Measurements from ENCODE around the gene SAV1.
"Not testable (repeated sequence)": the region's sequence is repeated elsewhere in the genome, so short reads cannot be mapped to it uniquely, and the experiment has no call there.

Gene SAV1

DNA sequence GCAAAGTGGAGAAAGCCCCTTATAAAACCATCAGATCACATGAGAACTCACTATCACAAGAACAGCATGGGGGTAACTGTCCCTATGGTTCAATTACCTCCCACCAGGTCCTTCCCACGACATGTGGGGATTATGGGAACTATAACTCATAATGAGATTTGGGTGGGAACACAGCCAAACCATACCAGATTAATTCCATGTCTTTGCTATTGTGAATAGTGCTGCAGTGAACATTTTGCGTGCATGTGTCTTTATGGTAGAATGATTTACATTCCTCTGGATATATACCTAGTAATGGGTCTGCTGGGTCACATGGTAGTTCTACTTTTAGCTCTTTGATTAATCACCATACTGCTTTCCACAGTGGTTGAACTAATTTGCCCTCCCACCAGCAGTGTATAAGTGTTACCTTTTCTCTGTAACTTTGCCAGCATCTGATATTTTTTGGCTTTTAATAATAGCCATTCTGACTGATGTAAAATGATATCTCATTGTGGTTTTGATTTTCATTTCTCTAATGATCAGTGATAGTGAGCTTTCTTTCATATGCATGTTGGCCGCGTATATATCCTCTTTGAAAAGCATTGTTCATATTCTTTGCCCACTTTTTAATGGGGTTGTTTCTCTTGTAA lies 29.7 kb upstream of the SAV1 start:
- TF ChIP-seq, protein P1, sequence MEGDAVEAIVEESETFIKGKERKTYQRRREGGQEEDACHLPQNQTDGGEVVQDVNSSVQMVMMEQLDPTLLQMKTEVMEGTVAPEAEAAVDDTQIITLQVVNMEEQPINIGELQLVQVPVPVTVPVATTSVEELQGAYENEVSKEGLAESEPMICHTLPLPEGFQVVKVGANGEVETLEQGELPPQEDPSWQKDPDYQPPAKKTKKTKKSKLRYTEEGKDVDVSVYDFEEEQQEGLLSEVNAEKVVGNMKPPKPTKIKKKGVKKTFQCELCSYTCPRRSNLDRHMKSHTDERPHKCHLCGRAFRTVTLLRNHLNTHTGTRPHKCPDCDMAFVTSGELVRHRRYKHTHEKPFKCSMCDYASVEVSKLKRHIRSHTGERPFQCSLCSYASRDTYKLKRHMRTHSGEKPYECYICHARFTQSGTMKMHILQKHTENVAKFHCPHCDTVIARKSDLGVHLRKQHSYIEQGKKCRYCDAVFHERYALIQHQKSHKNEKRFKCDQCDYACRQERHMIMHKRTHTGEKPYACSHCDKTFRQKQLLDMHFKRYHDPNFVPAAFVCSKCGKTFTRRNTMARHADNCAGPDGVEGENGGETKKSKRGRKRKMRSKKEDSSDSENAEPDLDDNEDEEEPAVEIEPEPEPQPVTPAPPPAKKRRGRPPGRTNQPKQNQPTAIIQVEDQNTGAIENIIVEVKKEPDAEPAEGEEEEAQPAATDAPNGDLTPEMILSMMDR (IDR thresholded peaks at IDR 0.05; ENCODE audit: extremely low read depth, missing control alignments) = no peak
- no peak for DNase-seq (ENCODE audit: low spot score)

DNA sequence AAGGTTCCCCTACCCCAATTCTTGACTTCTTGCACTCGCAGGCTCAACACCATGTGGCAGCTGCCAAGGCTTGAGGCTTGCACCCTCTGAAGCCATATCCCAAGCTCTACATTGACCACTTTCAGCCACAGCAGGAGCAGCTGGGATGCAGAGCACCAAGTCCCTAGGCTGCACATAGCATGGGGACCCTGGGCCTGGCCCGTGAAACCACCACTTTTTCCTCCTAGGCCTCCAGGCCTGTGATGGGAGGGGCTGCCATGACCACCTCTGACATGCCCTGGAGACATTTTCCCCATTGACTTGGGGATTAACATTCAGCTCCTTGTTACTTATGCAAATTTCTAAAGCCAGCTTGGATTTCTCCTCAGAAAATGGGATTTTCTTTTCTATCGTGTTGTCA lies 26.2 kb upstream of the SAV1 start:
- DNase-seq (ENCODE audit: low spot score) = not testable (repeated sequence)

DNA sequence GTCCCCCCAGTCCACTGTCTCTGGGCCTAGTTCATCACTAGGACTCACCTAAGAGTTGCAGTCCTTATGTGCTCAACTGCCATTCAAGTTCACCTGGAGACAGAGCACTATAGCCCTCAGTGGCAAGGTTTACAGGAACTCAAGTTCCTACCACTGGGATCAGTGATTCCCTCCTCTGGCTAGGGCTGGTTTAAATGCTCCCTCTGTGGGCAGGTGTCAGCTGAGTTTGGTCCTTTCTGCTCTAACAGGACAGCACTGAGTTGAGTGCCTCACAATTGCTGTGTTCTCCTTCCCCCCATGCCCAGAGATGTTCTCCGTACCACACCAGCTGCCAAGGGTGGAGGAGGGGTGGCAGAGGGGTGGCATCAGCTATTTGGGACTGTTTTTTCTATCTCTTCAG lies 20.8 kb upstream of the SAV1 start:
- DNase-seq (ENCODE audit: low spot score) = no peak
- TF ChIP-seq, protein P1 (IDR thresholded peaks at IDR 0.05; ENCODE audit: extremely low read depth, missing control alignments) = no peak

DNA sequence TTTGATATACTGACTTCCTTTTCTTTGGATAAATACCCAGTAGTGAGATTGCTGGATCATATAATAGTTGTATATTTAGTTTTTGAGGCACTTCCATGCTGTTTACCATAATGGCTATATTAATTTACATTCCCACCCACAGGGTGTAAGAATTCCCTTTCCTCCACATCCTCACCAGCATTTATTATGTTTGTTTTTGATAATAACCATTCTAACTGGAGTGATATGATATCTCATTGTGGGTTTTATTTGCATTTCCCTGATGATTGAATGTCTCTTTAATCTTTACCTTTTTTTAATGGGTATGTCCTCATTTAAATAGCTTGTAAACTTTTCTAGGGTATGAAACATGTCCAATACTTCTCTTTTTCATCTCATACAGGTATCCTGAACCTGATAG lies 11.6 kb upstream of the SAV1 start:
- TF ChIP-seq, protein P1 (IDR thresholded peaks at IDR 0.05; ENCODE audit: extremely low read depth, missing control alignments) = no peak
- DNase-seq (ENCODE audit: low spot score) = no peak

DNA sequence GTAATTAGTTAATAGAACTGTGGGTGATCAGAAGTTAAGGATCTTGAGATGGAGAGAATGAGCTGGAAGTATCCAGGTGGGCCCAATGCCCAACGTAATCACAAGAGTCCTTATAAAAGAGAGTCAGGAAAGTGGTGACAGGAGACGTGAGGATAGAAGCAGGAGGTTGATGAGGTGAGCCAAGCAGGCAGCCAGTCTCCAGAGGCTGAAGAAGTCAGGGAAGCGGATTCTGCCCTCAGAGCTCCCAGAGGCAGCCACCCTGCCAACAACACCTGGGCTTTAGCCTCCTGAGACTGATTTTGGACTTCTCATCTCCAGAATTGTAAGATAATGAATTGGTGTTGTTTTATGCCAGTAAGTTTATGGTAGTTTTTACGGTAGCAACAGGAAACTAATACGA lies 10.1 kb upstream of the SAV1 start:
- no peak for DNase-seq (ENCODE audit: low spot score)
- TF ChIP-seq, protein P1 (IDR thresholded peaks at IDR 0.05; ENCODE audit: extremely low read depth, missing control alignments) = no peak

GRCh38 chr14:50677527-50678063 lies 9.5 kb upstream of the SAV1 start:
- TF ChIP-seq, protein P1 (IDR thresholded peaks at IDR 0.05; ENCODE audit: extremely low read depth, missing control alignments) = no peak
- peak; percentile 38 for DNase-seq (ENCODE audit: low spot score)

DNA sequence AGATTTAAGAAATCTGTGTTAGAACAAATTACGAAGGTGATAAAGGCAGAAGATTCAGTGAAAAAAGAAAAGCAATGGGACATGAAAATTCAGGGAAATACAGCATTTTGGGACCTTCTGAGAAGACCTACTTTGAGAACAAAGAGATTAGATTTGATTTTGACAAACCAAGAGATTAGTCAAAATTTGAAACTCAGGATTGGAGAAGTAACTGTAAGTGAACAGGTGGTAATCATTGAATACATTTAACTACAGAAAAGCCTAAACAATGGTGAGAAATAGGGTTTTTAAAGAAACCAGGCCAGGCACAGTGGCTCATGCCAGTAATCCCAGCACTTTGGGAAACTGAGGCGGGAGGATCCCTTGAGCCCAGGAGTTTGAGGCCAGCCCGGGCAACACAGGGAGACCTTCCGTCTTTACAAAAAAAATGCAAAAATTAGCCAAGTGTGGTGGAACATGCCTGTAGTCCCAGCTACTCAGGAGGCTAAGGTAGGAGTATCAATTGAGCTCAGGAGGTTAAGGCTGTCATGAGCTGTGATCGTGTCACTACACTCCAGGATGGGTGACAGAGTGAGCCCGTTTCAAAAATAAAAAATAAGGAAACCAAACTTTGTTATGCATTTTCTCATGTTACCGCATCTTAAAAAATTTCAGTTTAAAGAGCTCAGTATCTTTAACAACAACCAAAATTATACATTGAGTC lies 8.9 kb upstream of the SAV1 start:
- peak; percentile 21 for DNase-seq (ENCODE audit: low spot score)
- TF ChIP-seq, protein P1 (IDR thresholded peaks at IDR 0.05; ENCODE audit: extremely low read depth, missing control alignments) = no peak
